Breast epithelium (tissue), 4 donors: ENCODE data around the gene TSC22D3. TPM values are rescaled to one million over a fixed set of nuclear protein-coding genes. Genes with fewer than 3 reads are reported as not detected.
"Not testable (repeated sequence)": the region's sequence is repeated elsewhere in the genome, so short reads cannot be mapped to it uniquely, and the experiment has no call there.

Experiments
- DNase-seq, 2 donors: peaks; one replicate each; pipeline ENCODE4 v3.0.0-alpha.2; 2019; ENCODE audit warnings: low spot score in 2 of 2
- H3K27ac ChIP-seq, 2 donors: fragments of 200-600 bp; sonication (generic) in 1 of 2; one replicate each; pipeline ENCODE4 v1.5.1; 2016 to 2019; ENCODE audit warnings: mild to moderate bottlenecking in 1 of 2
- H3K27me3 ChIP-seq, 2 donors: fragments of 200-600 bp; sonication (generic) in 1 of 2; one replicate each; pipeline versions ENCODE4 v1.5.1 to v1.6.0; 2017 to 2019; ENCODE audit warnings: control low read depth in 1 of 2, mild to moderate bottlenecking in 1 of 2
- H3K36me3 ChIP-seq: fragments of 200-600 bp; one replicate; pipeline ENCODE4 v1.5.1; 2019
- H3K4me1 ChIP-seq, 2 donors: fragments of 200-600 bp; sonication (generic); one replicate each; pipeline ENCODE4 v1.5.1; 2016 to 2019; ENCODE audit warnings: control low read depth in 1 of 2
- H3K4me3 ChIP-seq, 3 donors: fragments of 200-600 bp; sonication (generic); 1 replicate in 2 of 3; 2 replicates in 1 of 3; pipeline ENCODE4 v1.5.1; 2016 to 2019; ENCODE audit warnings: mild to moderate bottlenecking in 3 of 3, moderate library complexity in 2 of 3
- H3K9me3 ChIP-seq, 2 donors: fragments of 200-600 bp; sonication (generic) in 1 of 2; one replicate each; pipeline ENCODE4 v1.5.1; 2016 to 2019; ENCODE audit warnings: control low read depth in 1 of 2
- CTCF ChIP-seq, 3 donors: fragments of 450-650 bp; IDR thresholded peaks; one replicate each; pipeline ENCODE4 v1.5.1; 2016 to 2017; ENCODE audit warnings: antibody characterized with exemption in 3 of 3, mild to moderate bottlenecking in 3 of 3, moderate library complexity in 3 of 3
- POLR2A ChIP-seq: fragments of 450-650 bp; IDR thresholded peaks from one replicate; pipeline ENCODE4 v1.6.1; 2016; ENCODE audit warnings: antibody characterized with exemption, mild to moderate bottlenecking, moderate library complexity
- POLR2AphosphoS5 ChIP-seq, 3 donors: sonication (generic); formaldehyde crosslinking; IDR thresholded peaks; one replicate each; pipeline ENCODE4 v1.6.1; 2017; ENCODE audit warnings: antibody characterized with exemption in 3 of 3
- intact Hi-C: fragments of 100-400 bp; cut with DNase I; formaldehyde crosslinking; loops from one replicate; pipeline ENCODE4 v1.15.1; 2023; ENCODE audit warnings: low total_unique reads
- total RNA-seq, 3 donors: library from RNA; depleted of rRNA; stranded (reverse); fragments of >200 nt; gene quantifications; one replicate each; pipeline ENCODE4 v1.1.0, GENCODE V29; 2016

The TSC22D3 gene
- total RNA-seq, 3 donors from 2014 or later, result 606 to 1,046 (median 681) TPM

- Histone ChIP-seq H3K4me1 (no peaks in the 10 kb centered on the region), H3K36me3 (no peaks in the 10 kb centered on the region), H3K27me3 (peaks cover 0 to 42% of the 10 kb centered on the region in 2 donors), H3K4me3 (no peak overlapping the region), H3K9me3 (no peaks in the 10 kb centered on the region), H3K27ac (no peak overlapping the region)
- TF ChIP-seq CTCF (IDR thresholded peaks at IDR 0.05), result no peak
- TF ChIP-seq POLR2AphosphoS5 (IDR thresholded peaks at IDR 0.05), result no peak
- TF ChIP-seq POLR2A, result no peak
- no peak for DNase-seq
- intact Hi-C loops, result no loop called here
Measured at GRCh38 chrX:107669885-107670628, 105.5 kb downstream of the TSC22D3 start.

- no peak for DNase-seq
- Histone ChIP-seq H3K9me3 (no peaks in the 10 kb centered on the region), H3K36me3 (no peaks in the 10 kb centered on the region), H3K27me3 (peaks cover 0 to 35% of the 10 kb centered on the region in 2 donors), H3K4me1 (no peaks in the 10 kb centered on the region), H3K27ac (no peak overlapping the region), H3K4me3 (no peak overlapping the region)
- intact Hi-C loops, result no loop called here
- TF ChIP-seq CTCF (IDR thresholded peaks at IDR 0.05) (no peak), POLR2A (no peak), POLR2AphosphoS5 (IDR thresholded peaks at IDR 0.05) (no peak)
Measured at GRCh38 chrX:107669261-107669660, 106.3 kb downstream of the TSC22D3 start.

- H3K9me3 ChIP-seq, intact Hi-C loops, DNase-seq, H3K27ac ChIP-seq, H3K4me3 ChIP-seq, H3K36me3 ChIP-seq, H3K4me1 ChIP-seq: not testable (repeated sequence)
- H3K27me3 ChIP-seq, result peaks cover 0 to 31% of the 10 kb centered on the region in 2 donors
Measured at GRCh38 chrX:107668710-107669109, 106.9 kb downstream of the TSC22D3 start.

GRCh38 chrX:107667426-107667825, 108.2 kb downstream of the TSC22D3 start:
- no peaks in the 10 kb centered on the region for H3K4me1 ChIP-seq
- peaks cover 0 to 34% of the 10 kb centered on the region in 2 donors for H3K27me3 ChIP-seq
- TF ChIP-seq POLR2A, result no peak
- TF ChIP-seq POLR2AphosphoS5 (IDR thresholded peaks at IDR 0.05), result no peak
- no peak for TF ChIP-seq CTCF (IDR thresholded peaks at IDR 0.05)
- no peak overlapping the region for H3K4me3 ChIP-seq
- H3K27ac ChIP-seq, result no peak overlapping the region
- intact Hi-C loops, result no loop called here
- no peak for DNase-seq
- H3K36me3 ChIP-seq, result no peaks in the 10 kb centered on the region
- H3K9me3 ChIP-seq, result no peaks in the 10 kb centered on the region

GRCh38 chrX:107666931-107667330, 108.7 kb downstream of the TSC22D3 start:
- no peaks in the 10 kb centered on the region for H3K36me3 ChIP-seq
- no peaks in the 10 kb centered on the region for H3K4me1 ChIP-seq
- TF ChIP-seq CTCF (IDR thresholded peaks at IDR 0.05) (no peak), POLR2AphosphoS5 (IDR thresholded peaks at IDR 0.05) (no peak), POLR2A (no peak)
- intact Hi-C loops, result no loop called here
- no peak overlapping the region for H3K4me3 ChIP-seq
- DNase-seq, result no peak
- peaks cover 0 to 36% of the 10 kb centered on the region in 2 donors for H3K27me3 ChIP-seq
- H3K9me3 ChIP-seq, result no peaks in the 10 kb centered on the region
- H3K27ac ChIP-seq, result no peak overlapping the region

Other genes starting within 250 kb of the TSC22D3 start
- 10 to 100 TPM; 19.3 to 24.9 (median 20.8) TPM for gene PRPS1, start 147.3 kb downstream of the TSC22D3 start, total RNA-seq
- not detected for gene NCBP2L, start 1.9 kb upstream of the TSC22D3 start, total RNA-seq
- gene MID2, start 50.1 kb upstream of the TSC22D3 start, total RNA-seq, result 10 to 100 TPM; 28.2 to 32.3 (median 28.5) TPM
- gene TEX13B, start 206.6 kb upstream of the TSC22D3 start, total RNA-seq, result not detected